GM21390 (cell line): Measurements from ENCODE around the gene PHACTR1.
"Not testable (repeated sequence)": the region's sequence is repeated elsewhere in the genome, so short reads cannot be mapped to it uniquely, and the experiment has no call there.

ENCODE experiments used
- ATAC-seq: cut with Tn5 transposase; IDR thresholded peaks from one replicate; pipeline ENCODE4 v1.9.1; 2021; ENCODE audit not compliant: unreplicated experiment

Gene PHACTR1

DNA sequence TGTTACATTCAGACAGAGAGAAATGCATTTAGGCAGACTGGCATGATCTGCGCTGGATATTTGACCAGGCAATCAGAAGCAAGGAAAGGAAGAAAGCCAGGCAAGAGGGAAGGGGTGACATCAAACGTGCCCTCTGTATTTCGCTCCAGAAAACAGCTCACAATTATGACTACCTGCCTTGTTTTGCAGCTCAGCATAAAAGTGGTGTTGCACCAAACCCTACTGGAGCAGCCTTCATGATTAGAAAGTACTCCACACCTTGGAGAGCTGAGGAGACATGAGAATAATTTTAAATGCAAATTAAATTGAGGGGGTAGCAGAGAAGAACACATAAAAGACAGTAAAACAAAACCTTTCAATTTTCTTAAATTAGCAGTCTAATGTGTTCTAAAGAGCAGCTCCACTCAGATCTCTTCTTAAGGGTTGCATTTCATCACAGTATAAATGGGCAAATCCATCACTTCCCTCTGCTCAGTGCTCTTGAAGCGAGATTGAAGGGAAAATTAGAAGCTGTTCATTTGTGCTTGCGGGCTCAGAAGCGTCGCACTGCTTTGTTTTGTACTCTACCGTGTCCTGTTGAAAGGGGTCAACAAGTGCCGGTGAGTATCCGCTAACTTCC is at the start of gene PHACTR1:
TSS of gene PHACTR1 (plus strand) at position 470 of the 619 bp plus-strand sequence.
- ATAC-seq, result no peak

DNA sequence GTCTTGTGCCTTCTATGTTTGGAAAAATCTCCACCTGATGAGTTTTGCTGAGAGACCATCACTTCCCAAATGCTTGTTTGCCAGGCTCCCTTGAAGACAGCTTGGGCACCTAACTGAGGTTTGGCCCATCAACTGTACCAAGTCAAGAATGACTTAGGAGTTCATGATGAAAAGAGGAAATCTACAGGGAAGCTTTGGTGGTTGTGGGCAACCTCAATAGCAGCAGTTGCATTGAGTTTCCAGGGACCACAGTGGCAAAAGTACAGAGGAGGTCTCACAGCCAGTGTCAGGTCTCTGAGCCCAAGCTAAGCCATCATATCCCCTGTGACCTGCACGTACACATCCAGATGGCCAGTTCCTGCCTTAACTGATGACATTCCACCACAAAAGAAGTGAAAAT is 49.7 kb upstream of the PHACTR1 start:
- ATAC-seq, result no peak

DNA sequence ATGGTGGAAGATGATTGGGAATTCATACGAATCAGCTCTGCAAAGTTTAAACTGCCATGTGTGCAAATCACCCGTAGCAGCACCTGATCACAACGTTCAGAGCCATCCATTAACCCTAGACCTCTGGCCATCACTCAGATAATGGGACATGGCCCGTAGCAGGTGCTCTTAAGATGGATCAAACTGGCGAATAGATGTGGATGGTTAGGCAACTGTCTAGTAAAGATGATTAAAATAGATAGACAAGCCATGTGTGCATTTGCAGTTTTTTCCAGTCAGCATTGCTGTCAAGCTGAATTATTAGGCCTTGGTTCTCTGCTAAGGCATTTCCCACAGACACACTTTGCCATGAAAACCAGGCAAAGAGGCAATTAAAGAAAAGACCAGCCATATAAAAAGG is 40.6 kb upstream of the PHACTR1 start:
- ATAC-seq, result no peak

DNA sequence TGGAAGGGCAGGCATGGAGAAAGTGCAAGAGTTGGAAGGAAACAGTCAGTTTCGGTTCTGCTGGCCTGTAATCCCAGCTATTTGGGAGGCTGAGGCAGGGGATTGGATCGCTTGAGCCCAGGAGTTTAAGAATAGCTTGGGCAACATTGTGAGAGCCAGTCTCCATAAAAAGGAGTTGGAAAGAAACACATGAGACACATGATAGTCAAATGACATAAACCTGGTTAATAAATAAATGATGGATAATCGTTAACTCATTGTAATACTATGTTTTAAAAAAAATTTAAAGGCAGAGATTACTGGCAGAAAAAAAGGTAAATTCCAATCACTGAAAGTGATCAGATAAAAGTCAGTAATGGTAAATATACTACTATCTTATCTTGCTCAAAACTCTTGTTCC is 37.2 kb upstream of the PHACTR1 start:
- ATAC-seq, result no peak

DNA sequence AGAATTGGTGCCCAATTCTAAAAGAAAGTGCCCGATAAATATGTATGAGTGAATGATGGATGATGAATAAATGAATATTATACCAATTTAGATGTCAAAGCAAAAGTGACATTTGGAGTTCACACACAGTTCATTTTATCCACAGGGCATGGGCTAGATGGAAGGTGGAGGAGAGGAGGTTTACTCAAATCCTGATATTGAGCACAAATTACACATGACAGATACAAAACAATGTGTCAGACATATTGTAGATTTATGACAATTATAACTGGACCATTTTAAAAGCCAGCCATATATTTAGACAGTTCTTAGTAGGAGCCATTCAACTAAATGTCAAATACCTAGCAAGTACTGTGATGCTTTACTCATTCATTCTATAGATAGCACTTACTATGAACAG is 23.4 kb upstream of the PHACTR1 start:
- no peak for ATAC-seq

DNA sequence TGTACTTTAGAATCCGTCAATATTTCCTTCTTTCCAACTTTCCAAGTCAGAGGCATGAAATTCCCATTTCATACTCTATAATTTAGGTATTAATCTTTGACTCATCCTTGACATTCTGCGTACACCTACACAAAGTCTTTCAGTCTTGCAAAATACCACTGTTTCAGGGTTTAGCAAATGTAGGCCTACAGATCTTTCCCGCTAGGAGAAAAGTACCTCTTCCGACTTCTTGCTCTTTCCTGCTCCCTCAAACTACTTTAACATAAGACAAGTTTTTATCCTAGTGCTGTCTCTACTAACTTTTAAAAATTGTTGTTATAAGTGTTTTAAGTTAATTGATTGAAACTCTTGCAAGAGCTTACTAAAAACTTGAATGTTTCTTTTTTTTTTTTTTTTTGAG is 18.3 kb upstream of the PHACTR1 start:
- no peak for ATAC-seq

DNA sequence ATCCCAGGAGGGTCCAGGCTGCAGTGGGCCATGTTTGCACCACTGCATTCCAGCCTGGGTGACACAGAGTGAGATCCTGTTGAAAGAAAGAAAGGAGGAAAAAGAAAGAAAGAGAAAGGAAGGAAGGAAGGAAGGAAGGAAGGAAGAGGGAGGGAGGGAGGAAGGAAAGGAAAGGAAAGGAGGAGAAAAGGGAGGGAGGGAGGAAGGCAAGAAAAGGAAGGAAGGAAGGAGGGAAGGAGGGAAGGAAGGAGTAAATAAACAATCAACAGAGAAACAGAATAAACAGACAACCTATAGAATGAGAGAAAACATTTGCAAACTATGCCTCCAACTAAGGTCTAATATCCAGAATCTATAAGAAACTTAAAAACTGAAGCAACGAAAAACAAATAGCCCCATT is 11.6 kb upstream of the PHACTR1 start:
- ATAC-seq, result no peak

DNA sequence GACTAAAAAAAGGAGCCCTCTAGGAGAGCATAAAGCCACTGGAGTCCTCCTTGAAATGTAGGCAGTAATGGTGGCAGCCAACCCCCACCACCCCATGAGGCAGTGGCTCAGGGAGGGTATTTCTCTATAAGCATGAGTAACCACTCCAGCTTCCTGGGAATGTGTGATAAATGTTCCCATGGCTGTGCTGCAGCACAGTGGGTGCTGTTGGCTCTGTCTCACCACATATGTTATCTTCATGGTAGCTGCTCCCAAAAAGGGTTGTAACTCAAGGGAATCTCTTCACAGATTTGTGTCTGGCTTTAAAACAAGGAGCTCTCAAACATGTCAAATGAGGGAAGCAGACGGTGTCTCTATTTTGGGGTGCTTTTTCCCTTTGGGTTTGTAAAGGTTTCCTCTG is 7.5 kb upstream of the PHACTR1 start:
- ATAC-seq, result no peak

DNA sequence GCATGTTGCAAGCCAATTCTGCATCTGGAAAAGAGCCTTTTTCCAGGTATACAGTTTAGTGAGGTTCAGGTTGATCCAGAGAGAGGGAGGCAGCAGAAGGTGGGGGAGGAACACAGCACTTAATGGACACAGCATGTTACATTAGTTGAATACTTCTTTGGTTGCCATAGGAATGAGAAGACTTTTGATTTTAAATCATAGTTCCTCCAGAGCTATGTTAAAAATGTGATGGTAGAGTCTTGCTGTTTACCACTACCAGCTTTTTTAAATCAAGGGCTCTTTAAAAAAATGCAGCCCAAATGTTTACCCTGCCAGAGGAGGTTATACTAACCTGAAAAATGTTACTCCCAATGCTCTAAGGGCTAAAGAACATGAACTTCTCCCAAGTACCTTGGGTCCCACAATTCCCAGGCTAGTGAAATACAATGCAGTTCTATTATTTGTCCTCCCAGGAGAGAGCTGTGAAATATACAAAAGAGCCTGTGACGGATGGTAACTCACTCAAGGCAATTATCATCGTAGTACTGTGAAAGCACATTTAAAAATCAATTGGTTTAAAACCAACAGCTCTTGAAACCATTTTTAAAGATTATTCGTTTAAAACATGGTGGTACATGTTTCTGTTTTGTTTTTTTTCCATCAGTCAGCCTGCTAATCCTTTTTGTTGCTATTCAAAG is 6.9 kb upstream of the PHACTR1 start:
- ATAC-seq, result no peak

DNA sequence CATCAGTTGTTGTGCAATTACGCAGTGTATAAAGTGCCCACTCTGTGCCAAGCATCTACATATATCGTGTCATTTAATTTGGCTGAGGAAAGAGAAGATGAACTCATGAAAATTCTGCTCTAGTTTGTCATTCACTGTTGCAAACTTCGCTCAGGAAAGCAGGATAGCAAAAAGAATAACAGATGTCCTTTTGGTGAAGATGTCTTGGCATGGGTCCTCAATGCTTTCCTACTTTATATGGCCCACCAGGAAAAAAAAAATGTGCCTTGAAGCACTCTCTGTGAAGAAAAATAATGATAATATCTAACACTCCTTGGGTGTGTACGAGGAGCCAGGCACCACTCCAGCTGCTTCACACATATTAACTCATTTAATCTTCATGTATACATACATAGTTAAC is 5.6 kb upstream of the PHACTR1 start:
- ATAC-seq, result no peak

DNA sequence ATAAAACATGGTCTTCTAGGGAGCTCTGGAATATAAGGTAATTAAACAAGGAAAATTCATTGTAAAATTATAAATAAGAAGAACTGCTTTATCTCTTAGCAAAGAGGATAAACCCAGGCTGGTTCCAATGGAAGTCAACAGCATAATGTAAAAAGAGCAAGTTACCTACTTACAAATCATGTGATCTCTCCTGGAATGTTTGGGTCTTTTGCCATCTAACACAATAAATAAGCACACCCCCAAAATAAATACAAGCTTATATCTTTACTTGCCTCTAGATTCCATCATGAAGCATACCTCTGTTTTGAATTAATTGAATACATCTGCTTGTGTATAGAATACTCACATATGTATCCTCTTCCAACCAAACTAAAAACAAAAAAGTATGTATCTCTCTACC is 2.5 kb upstream of the PHACTR1 start:
- ATAC-seq, result no peak

DNA sequence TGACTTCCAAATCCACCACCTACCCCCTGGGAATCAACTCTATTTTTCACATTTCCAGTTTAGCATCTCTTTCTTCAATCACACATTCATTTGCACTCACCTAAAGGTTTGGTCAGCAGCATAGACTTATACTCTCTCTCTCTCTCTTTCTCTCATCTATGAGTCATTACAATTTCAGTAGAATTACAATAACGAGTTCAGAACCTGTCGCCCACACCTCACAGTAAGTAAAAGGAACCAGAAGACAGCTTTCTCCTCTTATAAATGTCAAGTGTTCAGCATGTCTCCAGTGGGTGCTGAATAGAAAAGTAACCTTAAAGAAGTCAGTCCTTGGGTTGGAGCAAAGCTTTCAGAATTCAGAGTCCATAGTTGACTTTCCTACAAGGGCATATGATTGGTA is 1.1 kb upstream of the PHACTR1 start:
- no peak for ATAC-seq

DNA sequence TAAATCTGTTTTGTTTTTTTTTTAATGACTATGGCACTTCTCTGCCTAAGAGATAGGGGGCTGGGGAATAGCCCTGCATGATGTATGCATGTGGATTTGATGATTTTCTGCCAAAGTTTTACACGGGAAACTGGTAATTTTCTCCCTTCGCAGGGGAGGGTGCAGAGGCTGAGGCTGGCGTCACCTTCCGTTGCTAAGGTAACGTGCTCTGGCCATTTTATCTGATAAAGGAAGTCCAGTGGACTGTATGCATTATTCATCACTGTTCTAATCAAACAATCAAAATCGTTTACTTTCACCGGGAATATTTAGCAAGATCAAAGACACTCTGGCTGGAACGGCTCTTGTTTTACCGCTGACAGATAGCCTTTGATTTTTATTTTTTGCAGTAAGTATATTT is 789 bp downstream of the PHACTR1 start:
- no peak for ATAC-seq

DNA sequence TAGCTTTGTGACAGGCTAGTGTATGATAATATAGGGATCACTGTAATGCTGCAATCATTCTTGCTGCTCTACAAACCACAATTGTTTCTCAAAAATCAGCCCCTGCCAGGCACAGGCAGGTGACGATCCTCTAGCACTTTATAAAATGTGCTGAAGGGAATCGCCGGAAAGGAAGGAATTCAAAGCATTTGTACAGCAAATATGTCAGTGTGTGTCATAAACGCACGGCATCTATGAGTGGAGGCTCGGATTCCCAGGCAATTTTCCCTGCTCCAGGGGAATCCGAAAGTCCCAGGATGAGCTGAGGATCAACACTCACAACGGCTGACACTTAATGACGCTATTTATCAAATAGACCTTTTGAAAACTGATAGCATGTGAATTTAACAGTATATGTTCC is 1.4 kb downstream of the PHACTR1 start:
- no peak for ATAC-seq

DNA sequence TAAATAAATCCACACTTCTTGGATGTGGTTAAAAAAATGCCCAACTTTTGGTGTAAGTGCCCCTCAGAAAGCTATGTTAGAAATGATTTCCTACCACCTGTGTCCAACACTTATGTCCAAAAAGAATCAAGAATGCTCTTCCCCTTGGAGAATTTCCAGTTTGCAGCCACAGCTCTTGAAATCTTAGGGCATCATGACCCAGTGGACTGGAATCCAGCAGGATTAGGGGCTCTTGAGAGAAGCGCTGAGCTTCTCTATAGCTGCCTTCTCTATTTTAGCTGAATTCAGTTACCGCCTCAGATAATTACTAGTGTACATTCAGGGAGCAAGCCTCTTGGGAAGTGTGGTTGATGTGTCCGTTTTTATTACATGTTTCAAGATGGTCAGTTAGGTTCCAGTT is 2.5 kb downstream of the PHACTR1 start:
- no peak for ATAC-seq

DNA sequence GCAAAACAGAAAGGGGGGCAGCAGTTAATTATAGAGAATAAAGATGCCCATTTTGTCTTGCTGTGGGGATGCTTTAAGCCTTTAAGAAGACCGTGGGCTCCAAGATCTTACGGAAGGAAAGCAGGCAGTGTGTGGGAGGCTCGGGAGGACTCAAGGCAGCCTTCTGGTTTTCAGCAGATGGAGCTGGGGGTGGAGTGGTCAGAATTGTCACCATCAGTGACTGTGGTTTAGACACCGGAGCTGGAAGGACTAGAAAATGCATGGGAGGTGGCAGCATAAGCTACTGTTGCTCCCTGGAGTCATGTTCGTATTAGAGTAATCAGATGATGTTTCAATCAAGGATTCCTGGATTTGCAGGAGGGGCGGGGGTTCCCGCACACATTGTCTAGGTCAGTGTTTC is 3.7 kb downstream of the PHACTR1 start:
- ATAC-seq, result no peak

DNA sequence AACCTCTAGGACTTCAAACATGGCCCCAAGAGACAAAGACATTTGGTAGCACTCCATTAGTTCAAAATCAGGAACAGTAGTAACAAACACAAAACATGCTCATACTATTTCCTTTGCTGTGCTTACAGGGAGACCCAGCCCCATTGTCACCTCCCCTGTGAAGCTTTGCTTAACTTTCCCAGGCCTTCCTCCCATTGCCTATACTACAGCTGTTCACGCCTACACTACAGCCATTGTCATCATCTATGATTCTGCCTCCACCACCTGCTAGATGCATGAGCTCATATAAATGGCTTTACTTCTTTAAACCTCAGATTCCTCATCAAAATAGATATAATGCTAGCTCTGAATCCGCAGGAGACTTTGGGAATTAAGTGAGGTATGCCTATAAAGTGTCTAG is 8.7 kb downstream of the PHACTR1 start:
- ATAC-seq, result no peak

DNA sequence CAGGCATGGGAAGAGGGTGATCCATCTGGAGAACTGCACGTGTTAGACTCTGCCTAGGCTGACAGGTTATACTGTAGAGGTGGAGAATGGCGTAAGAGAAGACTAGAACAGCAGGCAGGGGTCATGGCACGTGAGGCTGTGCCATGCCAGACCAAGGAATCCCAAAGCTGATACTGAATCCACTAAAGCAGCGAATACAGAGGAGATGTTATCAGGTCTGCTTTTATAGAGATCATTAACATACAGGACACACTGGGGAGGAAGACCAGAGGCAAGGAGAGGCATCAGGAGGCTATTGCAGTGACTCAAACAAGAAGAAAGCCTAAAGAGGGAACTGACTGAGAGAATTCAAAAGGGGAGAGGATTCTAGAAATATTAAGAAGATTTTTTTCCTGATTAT is 12.9 kb downstream of the PHACTR1 start:
- no peak for ATAC-seq

DNA sequence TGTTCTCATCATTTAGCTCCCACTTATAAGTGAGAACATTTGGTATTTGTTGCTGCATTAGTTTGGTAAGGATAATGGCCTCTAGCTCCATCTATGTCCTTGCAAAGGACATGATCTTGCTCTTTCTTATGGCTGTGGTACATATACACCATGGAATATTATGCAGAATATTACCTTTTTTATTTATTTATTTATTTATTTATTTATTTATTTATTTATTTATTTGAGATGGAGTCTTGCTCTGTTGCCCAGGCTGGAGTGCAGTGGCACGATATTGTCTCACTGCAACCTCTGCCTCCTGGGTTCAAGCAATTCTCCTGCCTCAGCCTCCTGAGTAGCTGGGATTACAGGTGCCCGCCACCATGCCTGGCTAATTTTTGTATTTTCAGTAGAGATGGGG is 14.2 kb downstream of the PHACTR1 start:
- ATAC-seq, result not testable (repeated sequence)

DNA sequence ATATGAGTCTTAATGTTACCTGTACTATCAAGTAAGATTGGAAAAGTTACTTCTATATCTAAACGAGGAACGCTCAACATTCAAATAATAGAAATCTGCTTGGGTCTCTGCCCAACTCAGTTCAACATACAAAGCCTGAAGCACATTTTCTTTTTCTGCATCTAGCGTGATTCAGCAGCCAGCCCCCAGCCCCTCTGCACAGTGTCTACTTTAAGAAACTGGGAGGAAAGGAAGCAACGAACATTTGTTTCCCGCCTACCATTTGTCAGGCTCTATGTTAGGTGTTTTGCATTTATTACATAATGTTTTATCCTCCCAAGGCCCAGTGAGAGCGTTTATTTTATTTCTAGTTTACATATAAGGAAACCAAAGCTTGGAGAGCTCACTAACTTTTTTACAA is 17.3 kb downstream of the PHACTR1 start:
- ATAC-seq, result no peak

DNA sequence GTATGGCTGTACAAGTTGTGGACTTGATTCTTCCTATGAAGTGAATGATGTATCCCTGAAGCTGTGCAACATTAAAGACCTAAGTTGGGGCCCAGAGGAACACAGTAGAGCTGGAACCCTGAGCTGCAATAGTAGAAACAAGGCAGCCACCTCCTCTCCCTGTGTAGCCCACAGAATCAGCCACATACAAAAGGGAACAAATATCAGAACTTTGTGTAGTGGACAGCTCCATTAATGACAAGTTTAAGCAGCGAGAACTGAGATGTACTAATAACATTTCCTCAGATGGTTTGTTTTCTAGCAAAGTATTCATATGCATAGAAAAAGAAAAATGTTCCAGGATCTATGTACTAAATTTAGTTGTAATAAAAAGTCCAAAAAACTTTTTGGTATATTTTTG is 19.2 kb downstream of the PHACTR1 start:
- no peak for ATAC-seq

DNA sequence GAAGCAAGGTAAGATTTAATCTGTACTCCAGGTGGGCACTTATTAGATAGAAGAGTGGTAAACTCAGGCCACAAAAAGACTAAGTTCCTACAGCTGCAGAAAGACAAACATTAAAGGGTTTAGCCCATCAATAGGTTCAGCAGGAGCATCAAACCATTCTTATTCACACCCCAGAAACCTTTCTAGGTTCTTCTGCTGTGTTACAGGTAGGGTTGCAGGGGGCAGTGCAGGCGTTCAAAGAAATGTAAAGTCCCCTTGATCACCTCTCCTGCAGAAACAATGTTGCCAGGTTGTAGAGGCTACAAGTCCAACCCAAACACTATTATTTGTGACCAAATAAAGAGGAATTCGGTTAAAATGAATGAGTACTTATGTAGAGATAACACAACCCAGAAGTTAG is 31.8 kb downstream of the PHACTR1 start:
- ATAC-seq, result no peak
